A673 (cell line): Measurements from ENCODE around the gene CDYL. TPM values are rescaled to one million over a fixed set of nuclear protein-coding genes. Genes with fewer than 3 reads are reported as not detected.

Experiments
- BruUV-seq: library from RNA; stranded (reverse); fragments of 400-500 nt; replicated peaks from 2 replicates; lab custom pipeline; 2021; lab: Mats Ljungman, UMichigan
- CTCF ChIA-PET: fragments of 300-600 bp; sonication (Branson Sonifier 250); formaldehyde crosslinking; loops from one replicate; lab custom pipeline; 2022; ENCODE audit warnings: antibody characterized with exemption; lab: Charles Lee
- POLR2A ChIA-PET: fragments of 300-600 bp; sonication (Branson Sonifier 250); formaldehyde crosslinking; loops from one replicate; lab custom pipeline; 2022; ENCODE audit warnings: antibody characterized with exemption; ENCODE audit not compliant: low non-redundant PET; lab: Charles Lee
- DNase-seq: peaks from one replicate; pipeline ENCODE4 v3.0.0-alpha.2; 2015; ENCODE audit warnings: low spot score
- H3K27ac ChIP-seq: fragments of 200-600 bp; sonication (generic); 2 replicates; pipeline ENCODE4 v1.5.1; 2016; ENCODE audit warnings: mixed run types, low read depth, mild to moderate bottlenecking, mixed read lengths, antibody characterized with exemption, low read length; ENCODE audit not compliant: poor library complexity, severe bottlenecking
- H3K27me3 ChIP-seq: fragments of 200-600 bp; sonication (generic); replicated peaks from 2 replicates; pipeline ENCODE4 v1.6.1; 2017; ENCODE audit warnings: mixed run types, low read depth, mild to moderate bottlenecking, mixed read lengths, antibody characterized with exemption, low read length; ENCODE audit not compliant: insufficient read depth, poor library complexity
- H3K36me3 ChIP-seq: fragments of 200-600 bp; sonication (generic); 2 replicates; pipeline ENCODE4 v1.6.1; 2016; ENCODE audit warnings: mixed run types, mild to moderate bottlenecking, mixed read lengths, antibody characterized with exemption, low read length; ENCODE audit not compliant: insufficient read depth, poor library complexity, severe bottlenecking
- H3K4me1 ChIP-seq: fragments of 200-600 bp; sonication (generic); 2 replicates; pipeline ENCODE4 v1.6.1; 2017; ENCODE audit warnings: mixed run types, mild to moderate bottlenecking, mixed read lengths, antibody characterized with exemption, low read length; ENCODE audit not compliant: insufficient read depth, poor library complexity, severe bottlenecking
- H3K4me3 ChIP-seq: fragments of 200-600 bp; sonication (generic); 2 replicates; pipeline ENCODE4 v1.5.1; 2016; ENCODE audit warnings: low read depth, mixed run types, mild to moderate bottlenecking, mixed read lengths, low read length; ENCODE audit not compliant: poor library complexity, severe bottlenecking
- H3K9me3 ChIP-seq: fragments of 200-600 bp; sonication (generic); 2 replicates; pipeline ENCODE4 v1.6.1; 2016; ENCODE audit warnings: mixed run types, low read depth, mild to moderate bottlenecking, mixed read lengths, antibody characterized with exemption, low read length; ENCODE audit not compliant: poor library complexity, severe bottlenecking
- EZH2 ChIP-seq: fragments of 200-600 bp; sonication (generic); IDR thresholded peaks from 2 replicates; pipeline ENCODE4 v1.6.1; 2017; ENCODE audit warnings: borderline replicate concordance, low read depth, mild to moderate bottlenecking, mixed read lengths, antibody characterized with exemption, low read length; ENCODE audit not compliant: poor library complexity, severe bottlenecking
- intact Hi-C: fragments of 100-400 bp; cut with micrococcal nuclease; formaldehyde crosslinking; loops from one replicate; pipeline ENCODE4 v1.10.0; 2022; ENCODE audit not compliant: unreplicated experiment
- total RNA-seq: library from RNA; stranded (reverse); gene quantifications from 2 replicates; pipeline ENCODE4 v1.2.3, GENCODE V29; 2021
- TF ChIP-seq, protein P1 (sequence below): fragments of 300-800, 200-600 bp; sonication (generic); conservative IDR thresholded peaks from 2 replicates; pipeline ENCODE4 v1.5.1; 2017; ENCODE audit warnings: low read depth, mild to moderate bottlenecking, antibody characterized with exemption, low read length, moderate library complexity, mixed read lengths

CDYL gene
- total RNA-seq, 1 experiment from 2014 or later: 57.6 TPM

DNA sequence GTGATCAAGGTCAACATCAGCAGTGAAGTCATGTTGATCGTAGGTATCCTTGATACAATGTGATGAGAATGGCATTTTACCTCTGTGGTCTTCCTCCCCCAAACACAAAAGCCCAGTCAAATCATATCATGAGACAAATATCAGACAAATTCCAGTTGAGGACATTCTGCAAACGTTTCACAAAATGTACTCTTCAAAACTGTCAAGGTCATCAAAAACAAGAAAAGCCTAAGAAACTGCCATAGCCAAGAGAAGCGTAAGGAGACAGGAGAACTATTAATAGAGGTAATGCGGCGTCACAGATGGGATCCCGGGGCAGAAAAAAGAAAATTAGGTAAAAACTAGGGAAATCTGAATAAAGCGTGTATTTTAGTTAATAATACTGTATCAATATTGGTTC is 7.4 kb upstream of the CDYL start:
- Histone ChIP-seq H3K9me3 (no peaks in the 10 kb centered on the region), H3K27ac (no peak overlapping the region), H3K36me3 (no peaks in the 10 kb centered on the region), H3K4me1 (no peaks in the 10 kb centered on the region), H3K27me3 (no peaks in the 10 kb centered on the region), H3K4me3 (no peak overlapping the region)
- intact Hi-C loops: no loop called here
- DNase-seq: no peak
- ChIA-PET CTCF (no interaction called here), POLR2A (no interaction called here)
- no peak for TF ChIP-seq EZH2
- TF ChIP-seq, protein P1, sequence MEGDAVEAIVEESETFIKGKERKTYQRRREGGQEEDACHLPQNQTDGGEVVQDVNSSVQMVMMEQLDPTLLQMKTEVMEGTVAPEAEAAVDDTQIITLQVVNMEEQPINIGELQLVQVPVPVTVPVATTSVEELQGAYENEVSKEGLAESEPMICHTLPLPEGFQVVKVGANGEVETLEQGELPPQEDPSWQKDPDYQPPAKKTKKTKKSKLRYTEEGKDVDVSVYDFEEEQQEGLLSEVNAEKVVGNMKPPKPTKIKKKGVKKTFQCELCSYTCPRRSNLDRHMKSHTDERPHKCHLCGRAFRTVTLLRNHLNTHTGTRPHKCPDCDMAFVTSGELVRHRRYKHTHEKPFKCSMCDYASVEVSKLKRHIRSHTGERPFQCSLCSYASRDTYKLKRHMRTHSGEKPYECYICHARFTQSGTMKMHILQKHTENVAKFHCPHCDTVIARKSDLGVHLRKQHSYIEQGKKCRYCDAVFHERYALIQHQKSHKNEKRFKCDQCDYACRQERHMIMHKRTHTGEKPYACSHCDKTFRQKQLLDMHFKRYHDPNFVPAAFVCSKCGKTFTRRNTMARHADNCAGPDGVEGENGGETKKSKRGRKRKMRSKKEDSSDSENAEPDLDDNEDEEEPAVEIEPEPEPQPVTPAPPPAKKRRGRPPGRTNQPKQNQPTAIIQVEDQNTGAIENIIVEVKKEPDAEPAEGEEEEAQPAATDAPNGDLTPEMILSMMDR: no peak
- BruUV-seq: no TSS peak

DNA sequence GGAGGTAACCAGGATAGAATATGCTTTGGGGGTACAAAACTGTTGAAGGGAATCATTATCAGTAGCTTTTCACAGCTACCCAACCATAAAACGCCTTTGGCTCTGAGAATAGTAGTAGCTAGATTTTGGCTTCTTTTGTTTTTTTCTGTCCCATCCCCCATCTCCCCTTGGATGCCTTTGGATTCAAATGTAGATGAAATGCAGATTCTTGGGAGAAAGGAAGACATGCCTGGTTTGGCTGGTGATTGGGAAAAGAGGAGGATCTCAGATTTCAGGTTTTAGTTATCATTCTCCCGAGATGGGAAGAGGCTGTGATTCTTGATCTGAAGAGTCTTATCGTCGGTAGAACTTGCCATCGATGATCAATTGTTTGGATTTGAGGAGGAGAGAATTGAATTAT is 3.5 kb upstream of the CDYL start:
- BruUV-seq: no TSS peak
- ChIA-PET CTCF (no interaction called here), POLR2A (no interaction called here)
- Histone ChIP-seq H3K36me3 (no peaks in the 10 kb centered on the region), H3K4me1 (no peaks in the 10 kb centered on the region), H3K9me3 (peaks cover 1% of the 10 kb centered on the region), H3K27me3 (no peaks in the 10 kb centered on the region), H3K4me3 (no peak overlapping the region), H3K27ac (no peak overlapping the region)
- intact Hi-C loops: no loop called here
- DNase-seq: no peak
- TF ChIP-seq EZH2: no peak
- TF ChIP-seq, protein P1: no peak

DNA sequence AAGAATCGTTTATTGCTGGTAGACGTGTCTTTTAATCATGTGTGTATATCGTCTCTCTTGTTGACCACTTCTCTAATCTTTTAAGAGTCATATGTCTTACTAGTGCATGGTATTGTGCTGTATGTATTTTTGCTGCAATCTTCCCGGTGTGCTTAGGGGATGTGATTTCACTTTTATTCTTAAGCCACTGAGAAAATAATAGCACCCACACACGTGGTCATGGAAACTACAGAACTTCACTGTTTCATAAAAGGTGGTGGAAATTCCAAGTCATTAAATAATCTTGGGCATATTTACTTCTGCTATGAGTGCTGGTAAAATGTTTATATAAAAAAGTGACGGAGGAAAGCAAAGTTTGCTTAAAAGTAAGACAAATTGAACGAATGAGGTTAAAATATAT is 3.0 kb upstream of the CDYL start:
- no peak overlapping the region for H3K4me3 ChIP-seq
- intact Hi-C loops: no loop called here
- no peaks in the 10 kb centered on the region for H3K36me3 ChIP-seq
- no peak for DNase-seq
- POLR2A ChIA-PET: no interaction called here
- no peak overlapping the region for H3K27ac ChIP-seq
- BruUV-seq: no TSS peak
- H3K4me1 ChIP-seq: no peaks in the 10 kb centered on the region
- CTCF ChIA-PET: no interaction called here
- peaks cover 5% of the 10 kb centered on the region for H3K9me3 ChIP-seq
- TF ChIP-seq, protein P1: no peak
- TF ChIP-seq EZH2: no peak
- H3K27me3 ChIP-seq: no peaks in the 10 kb centered on the region
